Suprapubic skin (tissue), 4 donors: ENCODE results near the gene DNAH8.

Experiments used
- CTCF ChIP-seq, 2 donors: fragments of 200-600 bp in 1 of 2; fragments of 450-650 bp in 1 of 2; sonication (generic) in 1 of 2; IDR thresholded peaks; one replicate each; pipeline ENCODE4 v1.5.1; 2016 to 2019; ENCODE audit warnings: antibody characterized with exemption in 2 of 2, mild to moderate bottlenecking in 1 of 2, moderate library complexity in 1 of 2
- POLR2A ChIP-seq, 2 donors: fragments of 450-650 bp; IDR thresholded peaks; one replicate each; pipeline ENCODE4 v1.6.1; 2017; ENCODE audit warnings: antibody characterized with exemption in 2 of 2, mild to moderate bottlenecking in 2 of 2, moderate library complexity in 2 of 2
- POLR2AphosphoS5 ChIP-seq, 3 donors: sonication (generic); formaldehyde crosslinking; IDR thresholded peaks; one replicate each; pipeline ENCODE4 v1.6.1; 2017; ENCODE audit warnings: antibody characterized with exemption in 3 of 3

GRCh38 chr6:38728203-38728602 is 13.1 kb downstream of the DNAH8 start:
- no peak for TF ChIP-seq CTCF (IDR thresholded peaks at IDR 0.05)
- TF ChIP-seq POLR2A (IDR thresholded peaks at IDR 0.05): no peak
- no peak for TF ChIP-seq POLR2AphosphoS5 (IDR thresholded peaks at IDR 0.05)
